Measurements from ENCODE around the gene H2AZ2.

DNA sequence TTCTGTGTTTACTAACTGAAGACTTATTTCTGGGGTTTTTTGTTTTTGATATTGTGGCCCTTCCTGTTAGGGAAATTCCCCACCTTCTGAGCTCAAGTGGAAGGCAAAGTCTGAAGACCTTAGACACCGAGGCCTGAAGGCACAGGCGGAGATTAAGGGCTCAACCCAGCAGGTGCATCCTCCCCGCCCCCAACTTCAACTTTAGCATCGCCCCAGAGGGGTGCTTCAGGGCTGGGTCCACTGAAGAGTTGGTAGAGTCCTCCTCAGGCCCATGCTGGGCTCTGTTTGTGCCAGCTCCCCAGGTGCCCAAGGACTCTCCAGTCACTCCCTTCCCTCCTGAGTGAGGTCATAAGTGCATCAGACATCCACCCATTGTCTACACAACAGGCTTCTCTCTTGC lies 60.8 kb downstream of the H2AZ2 start:
- no peak for TF ChIP-seq POLR2A (IDR thresholded peaks at IDR 0.05)
- TF ChIP-seq, protein P1, sequence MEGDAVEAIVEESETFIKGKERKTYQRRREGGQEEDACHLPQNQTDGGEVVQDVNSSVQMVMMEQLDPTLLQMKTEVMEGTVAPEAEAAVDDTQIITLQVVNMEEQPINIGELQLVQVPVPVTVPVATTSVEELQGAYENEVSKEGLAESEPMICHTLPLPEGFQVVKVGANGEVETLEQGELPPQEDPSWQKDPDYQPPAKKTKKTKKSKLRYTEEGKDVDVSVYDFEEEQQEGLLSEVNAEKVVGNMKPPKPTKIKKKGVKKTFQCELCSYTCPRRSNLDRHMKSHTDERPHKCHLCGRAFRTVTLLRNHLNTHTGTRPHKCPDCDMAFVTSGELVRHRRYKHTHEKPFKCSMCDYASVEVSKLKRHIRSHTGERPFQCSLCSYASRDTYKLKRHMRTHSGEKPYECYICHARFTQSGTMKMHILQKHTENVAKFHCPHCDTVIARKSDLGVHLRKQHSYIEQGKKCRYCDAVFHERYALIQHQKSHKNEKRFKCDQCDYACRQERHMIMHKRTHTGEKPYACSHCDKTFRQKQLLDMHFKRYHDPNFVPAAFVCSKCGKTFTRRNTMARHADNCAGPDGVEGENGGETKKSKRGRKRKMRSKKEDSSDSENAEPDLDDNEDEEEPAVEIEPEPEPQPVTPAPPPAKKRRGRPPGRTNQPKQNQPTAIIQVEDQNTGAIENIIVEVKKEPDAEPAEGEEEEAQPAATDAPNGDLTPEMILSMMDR (IDR thresholded peaks at IDR 0.05), result no peak

Measured in gastroesophageal sphincter (tissue), 3 donors.